Tibial nerve (tissue), 3 donors: ENCODE measurements around the gene ATXN2L.

ENCODE experiments used
- CTCF ChIP-seq, 5 experiments: fragments of 200-600 bp in 3 of 5; fragments of 450-650 bp in 2 of 5; sonication (generic) in 3 of 5; IDR thresholded peaks; one replicate each; pipeline ENCODE4 v1.5.1; 2016 to 2019; ENCODE audit warnings: antibody characterized with exemption in 5 of 5, mild to moderate bottlenecking in 3 of 5, moderate library complexity in 2 of 5
- POLR2A ChIP-seq, 2 donors: fragments of 450-650 bp; IDR thresholded peaks; one replicate each; pipeline ENCODE4 v1.6.1; 2017; ENCODE audit warnings: antibody characterized with exemption in 2 of 2, mild to moderate bottlenecking in 2 of 2, moderate library complexity in 2 of 2

- TF ChIP-seq POLR2A (IDR thresholded peaks at IDR 0.05), result peak; percentile 18 to 70
- peak in 4 of 5 experiments; percentile 17 to 71 (median 42) for TF ChIP-seq CTCF (IDR thresholded peaks at IDR 0.05)
Observed at GRCh38 chr16:28823873-28824716, 1.3 kb downstream of the ATXN2L start.
